ENCODE results near the gene ITIH5.
"Not testable (repeated sequence)": the region's sequence is repeated elsewhere in the genome, so short reads cannot be mapped to it uniquely, and the experiment has no call there.

The ITIH5 gene

DNA sequence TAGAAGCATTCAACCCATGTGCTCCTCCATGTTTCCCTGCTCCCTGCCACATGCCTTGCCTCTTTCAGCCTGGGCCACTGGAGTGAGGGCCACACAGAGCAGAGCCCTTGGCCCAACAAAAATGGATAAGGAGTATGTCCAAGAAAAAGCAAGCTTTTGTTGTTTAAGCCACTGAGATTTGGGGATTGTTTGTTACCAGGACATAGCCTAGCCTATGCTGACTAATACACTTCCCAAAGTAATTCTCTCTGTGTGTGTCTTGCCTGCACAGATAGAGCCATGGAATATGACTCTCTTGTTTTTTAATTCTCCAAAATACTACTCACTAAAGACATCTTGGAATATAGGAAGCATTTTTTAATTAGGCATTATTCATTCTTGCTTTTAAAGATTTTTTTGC is 22.8 kb upstream of the ITIH5 start:
- DNase-seq (ENCODE audit: insufficient read length, low spot score) = no peak
- FAIRE-seq = no peak

DNA sequence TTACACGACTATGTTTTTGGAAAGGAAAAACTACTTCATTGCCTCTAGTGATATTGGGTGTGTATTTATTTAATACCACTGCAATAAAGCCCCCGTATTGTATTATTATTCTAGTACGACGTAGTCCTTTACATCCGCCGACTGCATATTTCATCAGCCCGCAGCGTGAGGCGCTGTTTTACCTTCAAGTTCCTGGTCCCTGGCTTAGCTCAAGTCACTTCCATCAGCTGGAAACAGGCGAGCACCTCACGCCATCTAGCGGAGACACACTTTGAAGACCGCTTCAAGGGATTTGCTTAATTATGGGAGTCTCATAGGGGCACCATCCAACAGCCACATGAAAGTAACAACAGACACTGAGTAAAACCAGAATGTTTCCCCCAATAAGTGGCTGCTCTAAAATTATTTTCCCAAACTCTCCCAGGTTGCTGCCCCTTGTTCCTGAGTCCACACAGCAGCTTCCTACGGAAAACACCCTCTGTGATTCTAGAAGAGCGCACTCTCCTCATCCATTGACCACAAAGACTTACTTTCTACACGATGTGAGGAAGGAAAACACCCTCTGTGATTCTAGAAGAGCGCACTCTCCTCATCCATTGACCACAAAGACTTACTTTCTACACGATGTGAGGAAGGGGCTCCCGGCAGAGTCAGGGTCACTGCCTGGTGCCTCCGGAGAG is 20.6 kb upstream of the ITIH5 start:
- DNase-seq (ENCODE audit: insufficient read length, low spot score) = peak; percentile 74

DNA sequence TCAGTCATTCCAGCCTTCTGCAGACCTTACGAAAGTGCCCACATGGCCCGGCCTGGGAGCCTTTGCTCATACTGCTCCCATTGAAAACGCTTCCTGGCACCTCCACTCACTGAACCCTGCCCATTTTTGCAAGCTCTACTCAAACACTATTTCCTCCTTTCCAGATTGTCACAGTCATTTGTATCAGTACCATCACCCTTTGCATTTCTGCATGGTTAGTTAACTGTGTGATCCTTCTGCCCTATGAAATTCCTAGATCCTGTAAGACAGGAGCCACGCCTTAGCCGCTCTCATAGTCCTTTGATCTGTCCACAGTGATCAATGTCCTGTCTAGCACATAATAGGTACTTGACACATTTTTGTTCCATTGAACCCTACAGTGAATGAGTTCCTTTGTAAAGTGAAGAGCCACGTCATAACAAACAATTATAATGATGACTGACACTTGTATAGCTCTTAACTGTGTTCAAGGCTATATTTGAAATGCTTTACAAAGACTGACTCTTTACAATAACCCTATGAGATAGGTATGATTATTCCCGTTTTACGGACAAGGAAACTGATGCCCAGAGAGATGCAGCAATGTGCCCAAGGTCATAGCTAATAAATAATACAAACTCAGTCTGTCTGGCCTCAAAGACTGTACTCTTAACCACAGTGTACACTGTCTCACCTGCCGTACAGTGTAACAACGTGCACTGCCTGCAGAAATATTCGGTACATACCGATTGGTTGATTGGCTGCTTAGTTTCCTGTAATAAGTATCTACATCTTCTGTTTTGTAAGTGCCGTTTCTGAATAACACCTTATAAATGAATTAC is 19.8 kb upstream of the ITIH5 start:
- DNase-seq (ENCODE audit: insufficient read length, low spot score) (no peak), FAIRE-seq (no peak)

More for the DNA sequence above, 20.6 kb upstream of the ITIH5 start:
- peak; percentile 85 for FAIRE-seq

DNA sequence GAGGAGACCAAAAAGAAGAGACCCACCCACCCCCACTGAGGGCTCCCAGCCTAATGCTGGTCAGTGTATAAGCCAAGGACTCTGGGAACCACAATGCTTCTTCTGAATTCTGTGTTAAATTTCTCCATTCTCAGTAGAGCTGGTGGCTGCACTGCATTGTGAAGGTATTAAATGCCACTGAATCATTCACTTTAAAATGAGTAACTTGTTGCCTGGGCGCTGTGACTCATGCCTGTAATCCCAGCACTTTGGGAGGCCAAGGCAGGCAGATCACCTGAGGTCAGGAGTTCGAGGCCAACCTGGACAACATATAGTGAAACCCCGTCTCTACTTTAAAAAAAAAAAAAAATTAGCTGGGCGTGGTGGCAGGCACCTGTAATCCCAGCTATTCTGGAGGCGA is 13.3 kb upstream of the ITIH5 start:
- not testable (repeated sequence) for DNase-seq (ENCODE audit: insufficient read length, low spot score); FAIRE-seq

DNA sequence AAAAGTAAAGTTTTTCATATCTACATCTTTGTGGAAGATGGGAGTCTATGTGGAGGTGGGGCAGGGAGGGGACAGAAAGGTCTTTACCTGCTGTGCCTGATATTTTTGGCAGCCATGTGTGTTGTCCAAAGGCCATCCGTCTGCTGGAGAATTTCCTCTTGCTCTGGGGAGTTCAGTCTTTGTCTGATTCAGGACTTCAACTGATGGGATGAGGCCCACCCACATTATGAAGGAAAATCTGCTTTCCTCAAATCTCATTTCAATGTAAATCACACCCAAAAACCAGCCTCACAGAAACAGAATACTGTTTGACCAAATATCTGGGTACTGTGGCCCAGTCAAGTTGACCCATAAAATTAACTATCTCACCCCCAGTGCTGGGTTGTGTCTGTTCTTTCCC is 12.5 kb upstream of the ITIH5 start:
- no peak for FAIRE-seq

DNA sequence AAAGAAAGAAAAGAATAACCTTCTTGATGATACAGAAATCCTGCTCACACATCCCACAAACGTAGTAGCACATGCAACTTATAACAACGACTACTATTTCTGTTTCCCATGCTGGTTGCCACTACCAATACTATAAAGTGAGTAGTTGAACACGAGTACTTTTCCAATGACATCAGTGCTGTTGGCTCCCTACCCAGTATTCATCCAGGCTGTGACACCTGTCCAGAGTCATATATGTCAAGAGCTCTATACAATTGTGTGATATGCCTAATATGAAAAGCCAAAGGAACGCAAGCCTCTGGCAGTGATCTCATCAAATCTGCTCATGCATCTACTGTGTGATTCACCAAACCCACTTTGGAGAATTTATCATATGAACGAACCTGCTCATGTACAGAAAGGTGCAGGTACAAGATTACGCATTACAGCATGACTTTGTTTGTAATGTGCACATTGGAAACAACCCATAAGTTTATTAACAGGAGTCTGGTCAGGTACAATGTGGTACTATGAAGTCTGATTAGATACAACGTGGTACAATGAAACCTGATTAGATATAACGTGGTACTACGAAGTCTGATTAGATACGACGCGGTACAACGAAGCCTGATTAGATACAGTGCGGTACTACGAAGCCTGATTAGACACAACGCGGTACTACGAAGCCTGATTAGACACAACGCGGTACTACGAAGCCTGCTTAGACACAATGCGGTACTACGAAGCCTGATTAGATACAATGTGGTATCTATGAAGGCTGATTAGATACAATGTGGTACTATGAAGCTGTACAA is 5.8 kb upstream of the ITIH5 start:
- no peak for FAIRE-seq
- DNase-seq (ENCODE audit: insufficient read length, low spot score) = no peak

More for the DNA sequence above, 12.5 kb upstream of the ITIH5 start:
- no peak for DNase-seq (ENCODE audit: insufficient read length, low spot score)

DNA sequence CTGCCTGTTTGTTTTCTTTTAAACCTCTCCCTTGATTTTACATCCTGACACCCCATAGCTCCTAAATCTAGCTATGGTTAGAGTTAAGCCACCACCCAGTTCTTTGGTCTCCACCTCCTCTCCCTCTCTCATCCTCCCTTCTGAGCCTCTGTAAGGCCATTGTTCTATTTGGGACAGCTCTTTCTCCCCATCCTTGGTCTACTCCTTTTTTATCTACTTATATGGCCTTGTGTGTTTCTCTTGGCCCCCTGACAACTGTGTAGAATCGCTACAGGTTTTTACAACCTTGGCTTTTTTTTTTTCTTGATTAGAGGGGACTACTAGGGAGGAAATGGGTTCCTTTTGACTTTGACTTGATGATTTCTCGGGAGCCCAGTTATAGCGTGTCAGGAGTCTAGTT is 3.4 kb upstream of the ITIH5 start:
- DNase-seq (ENCODE audit: insufficient read length, low spot score) = no peak
- no peak for FAIRE-seq

DNA sequence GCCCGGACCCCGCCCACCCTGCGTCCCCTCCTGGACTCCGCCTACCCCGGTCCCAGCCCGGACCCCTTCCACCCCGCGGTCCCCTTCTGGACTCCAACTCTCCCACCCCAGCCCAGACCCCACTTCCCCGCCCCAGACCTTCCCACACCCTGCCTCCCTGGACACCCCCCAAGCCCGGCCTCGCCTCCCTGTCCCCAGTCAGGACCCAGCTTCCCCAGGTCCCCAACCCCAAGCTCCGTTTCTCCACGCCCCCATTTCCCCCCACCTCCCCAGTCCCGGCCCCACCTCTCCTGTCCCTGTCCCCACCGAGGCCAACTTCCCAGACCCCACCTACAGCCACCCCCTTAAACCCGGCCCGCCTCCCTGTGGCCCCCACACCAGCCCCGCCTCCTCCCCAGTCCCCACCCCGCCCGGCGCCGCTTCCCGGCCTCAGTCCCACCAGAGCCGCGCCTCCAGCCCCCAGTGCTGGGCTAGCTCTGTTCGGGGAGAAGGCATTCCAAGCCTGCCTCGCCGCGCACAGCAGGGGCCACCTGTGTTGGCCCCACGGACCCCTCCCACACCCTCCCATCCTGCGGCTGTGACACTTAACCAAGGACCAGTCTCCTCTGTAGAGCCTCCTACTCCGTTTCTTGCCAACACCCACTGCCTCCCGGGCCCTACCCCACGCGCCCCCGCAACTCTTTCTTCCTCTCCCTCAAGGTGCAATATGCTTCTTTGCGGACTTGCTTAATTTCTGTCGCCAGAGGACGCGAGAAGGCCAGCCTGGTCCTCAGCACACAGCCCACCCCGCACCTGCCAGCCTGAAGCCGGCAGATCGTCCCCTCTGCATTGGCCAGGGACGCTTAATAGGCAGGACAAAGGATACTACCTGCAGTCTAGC is 736 bp upstream of the ITIH5 start:
- no peak for FAIRE-seq
- DNase-seq (ENCODE audit: insufficient read length, low spot score) = no peak

DNA sequence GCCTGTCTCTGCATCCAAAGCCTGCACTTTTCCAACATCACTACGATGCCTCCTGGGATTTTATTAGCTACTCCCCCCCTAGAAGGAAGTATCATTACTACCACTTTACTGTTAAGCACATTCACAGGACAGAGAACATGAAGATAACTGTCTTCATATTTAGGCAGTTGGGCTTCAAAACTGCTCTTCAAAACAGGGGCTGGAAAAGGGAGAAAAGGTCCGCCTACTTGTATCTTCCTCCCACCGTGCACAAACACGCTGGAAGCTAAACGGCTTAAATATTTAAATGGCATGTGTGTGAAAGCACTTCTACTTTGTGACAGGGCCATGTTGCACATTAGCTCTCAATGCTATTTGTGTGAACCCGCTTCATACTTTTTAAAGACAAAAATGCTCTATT is 999 bp downstream of the ITIH5 start:
- DNase-seq (ENCODE audit: insufficient read length, low spot score) (no peak), FAIRE-seq (no peak)

DNA sequence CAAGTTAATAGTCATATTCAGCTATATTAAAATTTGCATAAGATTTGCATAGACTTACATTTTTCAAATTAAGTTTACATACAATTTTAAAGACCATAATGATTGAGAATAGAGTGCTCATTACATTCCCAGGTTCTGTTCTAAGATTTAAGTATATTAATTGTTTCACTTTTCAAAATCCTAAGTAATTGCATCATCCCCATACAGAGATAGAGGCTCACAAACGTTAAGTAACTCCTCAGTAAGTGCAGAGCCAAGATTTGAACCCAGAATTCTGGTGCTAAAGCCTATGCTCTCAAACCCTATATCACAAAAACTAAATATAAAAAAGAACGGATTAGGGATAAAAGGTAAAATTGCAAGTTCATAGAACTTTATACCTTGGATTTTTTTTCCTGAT is 2.1 kb downstream of the ITIH5 start:
- DNase-seq (ENCODE audit: insufficient read length, low spot score) (no peak), FAIRE-seq (no peak)

DNA sequence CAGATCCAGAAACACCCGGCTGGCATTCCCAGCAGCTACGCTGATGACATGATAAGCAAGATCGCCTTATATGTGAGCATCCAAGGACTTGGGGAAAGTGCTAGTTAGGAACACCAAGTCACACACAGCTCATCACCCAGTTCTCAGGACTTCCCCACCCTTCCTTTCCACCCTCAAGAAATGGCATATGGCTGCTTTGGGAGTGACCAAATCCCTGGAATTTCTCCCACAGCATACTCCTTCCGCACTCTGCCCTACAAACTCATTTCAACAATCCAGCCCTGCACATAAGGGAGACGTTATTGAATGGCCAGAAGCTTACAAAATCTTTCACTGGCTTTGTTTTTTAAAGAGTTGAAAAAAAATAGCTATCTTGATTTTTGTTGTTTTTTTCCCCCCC is 4.2 kb downstream of the ITIH5 start:
- FAIRE-seq = no peak
- DNase-seq (ENCODE audit: insufficient read length, low spot score) = no peak

DNA sequence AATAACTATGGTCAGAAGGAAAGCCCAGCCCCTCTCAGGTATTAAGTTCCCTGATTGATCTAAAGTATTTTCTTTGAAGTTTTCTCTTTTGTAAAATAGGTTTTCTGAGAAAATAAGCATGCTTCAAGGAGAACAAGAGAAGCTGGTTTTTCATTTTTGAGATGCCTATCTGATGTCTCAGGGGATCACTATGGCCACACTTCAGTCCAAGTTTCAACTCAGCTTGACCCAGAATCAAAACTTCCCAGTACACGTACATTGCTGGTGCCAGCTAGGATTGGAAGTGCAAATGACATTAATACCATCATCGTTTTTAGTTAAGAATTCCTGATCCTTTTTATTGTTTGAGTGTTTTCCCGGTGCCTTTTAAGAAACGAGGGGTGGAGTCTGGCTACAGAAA is 7.2 kb downstream of the ITIH5 start:
- no peak for FAIRE-seq
- DNase-seq (ENCODE audit: insufficient read length, low spot score) = no peak

DNA sequence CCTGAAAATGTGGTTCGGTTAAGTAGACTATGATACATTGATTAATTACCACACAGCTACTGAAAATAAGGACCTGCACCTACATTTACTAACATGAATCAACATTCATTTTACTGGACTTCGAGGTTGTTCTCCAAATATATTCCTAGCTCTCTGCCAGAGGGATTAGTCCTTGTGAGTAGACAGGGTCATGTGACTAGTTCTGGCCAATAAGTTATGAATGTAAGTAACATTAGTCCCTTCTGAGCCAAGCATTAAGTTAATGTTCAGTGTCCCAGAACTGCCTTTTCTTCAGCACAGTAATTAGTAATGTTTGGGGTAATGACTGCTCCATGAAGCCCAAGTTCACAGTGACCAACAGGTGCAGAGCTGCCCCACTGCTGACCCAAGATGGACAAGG is 9.2 kb downstream of the ITIH5 start:
- DNase-seq (ENCODE audit: insufficient read length, low spot score) (no peak), FAIRE-seq (no peak)

DNA sequence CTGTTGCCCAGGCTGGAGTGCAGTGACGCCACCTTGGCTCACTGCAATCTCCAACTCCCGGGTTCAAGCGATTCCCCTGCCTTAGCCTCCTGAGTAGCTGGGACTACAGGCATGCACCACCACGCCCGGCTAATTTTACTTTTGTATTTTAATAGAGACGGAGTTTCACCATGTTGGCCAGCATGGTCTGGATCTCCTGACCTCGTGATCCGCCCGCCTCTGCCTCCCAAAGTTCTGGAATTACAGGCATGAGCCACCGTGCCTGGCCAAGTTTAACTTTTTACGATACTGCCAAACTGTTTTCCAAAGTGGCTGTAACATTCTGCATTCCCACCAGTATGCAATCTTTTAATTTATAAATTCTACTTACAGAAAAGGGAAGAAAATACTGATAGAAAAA is 9.7 kb downstream of the ITIH5 start:
- not testable (repeated sequence) for DNase-seq (ENCODE audit: insufficient read length, low spot score); FAIRE-seq

DNA sequence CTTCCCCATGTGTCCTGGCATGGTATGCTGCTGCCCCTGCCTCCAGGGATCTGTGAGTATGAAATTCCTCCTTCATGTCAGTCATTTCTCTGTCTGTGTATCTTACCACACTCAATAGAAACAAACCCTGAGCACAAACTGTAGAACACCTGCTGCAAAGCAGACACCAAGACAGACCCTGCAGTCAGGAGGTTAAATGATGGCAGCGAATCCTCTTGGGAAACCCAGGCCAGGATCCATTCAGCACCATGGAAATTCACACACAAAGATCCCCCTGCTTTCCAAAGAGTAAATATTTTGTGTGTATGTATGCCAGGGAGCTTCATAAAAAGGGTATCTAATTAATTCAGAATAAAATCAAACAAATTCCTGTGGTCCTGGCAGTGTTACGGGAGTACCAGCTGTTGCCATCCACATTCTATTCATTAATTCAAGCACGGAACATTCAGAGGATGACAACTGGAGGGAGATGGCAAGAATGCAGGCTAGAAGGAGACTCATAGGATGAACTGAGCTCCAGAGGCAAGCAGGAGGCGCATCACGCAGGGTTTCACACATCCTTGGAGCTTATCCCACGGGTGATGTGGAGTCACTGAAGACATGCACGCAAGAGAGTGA is 14.8 kb downstream of the ITIH5 start:
- FAIRE-seq = no peak

DNA sequence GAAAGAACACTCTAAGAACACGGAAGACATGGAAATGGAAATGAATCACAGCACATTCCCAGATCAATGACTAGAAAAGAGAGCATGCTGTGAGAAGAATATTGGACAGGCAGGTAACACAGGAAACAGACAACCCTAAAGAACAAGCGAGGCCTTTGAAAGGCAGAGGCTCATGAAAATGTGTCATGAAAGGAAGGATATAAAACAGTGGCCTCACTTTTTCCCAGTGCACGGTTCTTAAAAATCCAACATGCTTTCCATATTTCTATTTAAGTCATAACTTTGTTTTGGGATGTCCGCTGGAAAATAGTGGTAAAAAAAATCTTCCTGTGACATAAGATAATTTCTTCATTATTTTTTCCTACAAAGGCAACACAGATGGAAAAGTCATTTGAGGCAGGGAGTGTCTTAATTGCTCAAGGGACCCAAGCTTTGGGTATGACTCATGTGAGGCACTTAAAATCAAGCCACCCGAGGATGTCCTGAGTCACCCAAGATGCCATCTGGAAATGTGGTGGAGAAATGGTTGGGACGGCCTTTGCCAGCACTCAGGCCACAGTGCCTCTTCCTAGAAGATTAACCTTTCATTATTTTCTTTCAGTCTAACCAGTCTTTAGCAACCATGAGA is 17.0 kb downstream of the ITIH5 start:
- DNase-seq (ENCODE audit: insufficient read length, low spot score) (no peak), FAIRE-seq (no peak)

More for the DNA sequence above, 14.8 kb downstream of the ITIH5 start:
- DNase-seq (ENCODE audit: insufficient read length, low spot score) = no peak

DNA sequence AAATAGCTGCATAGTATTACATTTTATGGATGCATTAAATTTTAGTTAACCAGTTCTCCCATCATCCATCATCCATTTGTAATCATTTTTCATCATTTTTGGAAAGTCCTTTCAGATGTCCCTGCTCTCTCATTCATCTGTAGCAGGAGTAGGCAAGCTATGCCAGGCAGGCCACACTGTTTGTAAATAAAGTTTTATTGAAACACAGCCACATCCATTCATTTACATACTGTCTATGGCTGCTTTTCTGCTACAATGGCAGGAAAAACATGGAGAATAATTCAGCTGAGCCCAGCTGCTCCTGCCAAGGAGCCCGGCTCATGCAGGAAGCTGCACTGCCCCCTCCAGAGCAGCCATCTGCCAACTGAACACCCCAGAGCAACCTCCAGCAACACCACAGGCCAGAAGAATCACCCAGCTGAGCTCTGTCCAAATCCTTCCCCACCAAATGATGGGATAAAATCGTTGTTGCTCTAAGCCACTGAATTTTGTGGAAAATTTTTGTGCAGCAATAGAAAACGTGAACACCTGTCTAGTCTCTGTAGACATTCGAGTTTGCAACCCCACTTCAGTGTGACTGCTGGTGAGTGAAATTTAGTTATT is 19.6 kb downstream of the ITIH5 start:
- no peak for DNase-seq (ENCODE audit: insufficient read length, low spot score)
- no peak for FAIRE-seq

DNA sequence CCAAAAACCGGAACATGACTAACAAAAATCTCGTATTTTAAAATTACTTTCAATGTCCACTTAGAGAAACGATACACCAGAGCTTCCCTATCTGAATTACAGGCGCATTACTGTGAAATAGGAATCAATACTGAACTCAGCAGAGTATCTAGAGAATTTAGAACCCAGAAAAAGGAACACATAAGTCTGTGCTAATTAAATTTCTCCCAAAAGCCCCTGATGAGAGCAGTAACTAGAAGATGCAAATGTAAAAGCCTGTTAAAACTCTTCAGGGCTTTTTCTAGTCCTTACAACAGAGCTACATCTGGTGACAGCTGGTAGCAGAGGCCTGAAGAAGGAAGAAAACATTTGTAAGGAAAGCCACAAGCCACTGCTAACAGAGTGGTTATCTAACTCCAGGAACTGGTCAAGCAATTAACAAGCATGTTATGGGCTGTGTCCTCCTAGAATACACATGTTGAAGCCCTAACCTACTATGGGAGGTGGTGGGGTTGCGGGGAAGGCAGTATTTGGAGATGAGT is 24.2 kb downstream of the ITIH5 start:
- FAIRE-seq (no peak), DNase-seq (ENCODE audit: insufficient read length, low spot score) (no peak)

Measured in GM19239 (cell line).